GM18907 (cell line): Measurements from ENCODE around the gene ABLIM2.

Experiments
- ATAC-seq: cut with Tn5 transposase; IDR thresholded peaks from one replicate; pipeline ENCODE4 v1.9.1; 2021; ENCODE audit warnings: mild to moderate bottlenecking, moderate library complexity; ENCODE audit not compliant: unreplicated experiment

Gene ABLIM2

GRCh38 chr4:8051644-8052043, 107.0 kb downstream of the ABLIM2 start:
- no peak for ATAC-seq

- no peak for ATAC-seq
Observed at GRCh38 chr4:8050555-8051206, 107.9 kb downstream of the ABLIM2 start.

- ATAC-seq: no peak
Observed at GRCh38 chr4:8050180-8050554, 108.4 kb downstream of the ABLIM2 start.

- no peak for ATAC-seq
Observed at GRCh38 chr4:8048856-8049676, 109.5 kb downstream of the ABLIM2 start.

- no peak for ATAC-seq
Observed at GRCh38 chr4:8047837-8048678, 110.6 kb downstream of the ABLIM2 start.

- ATAC-seq: no peak
Observed at GRCh38 chr4:8046925-8047541, 111.6 kb downstream of the ABLIM2 start.

GRCh38 chr4:8045909-8046308, 112.7 kb downstream of the ABLIM2 start:
- ATAC-seq: no peak

GRCh38 chr4:8044699-8045098, 113.9 kb downstream of the ABLIM2 start:
- ATAC-seq: no peak

- no peak for ATAC-seq
Observed at GRCh38 chr4:8044244-8044643, 114.4 kb downstream of the ABLIM2 start.

- no peak for ATAC-seq
Observed at GRCh38 chr4:8043596-8043995, 115.0 kb downstream of the ABLIM2 start.

GRCh38 chr4:8041868-8042267, 116.7 kb downstream of the ABLIM2 start:
- ATAC-seq: no peak

GRCh38 chr4:8041172-8041571, 117.4 kb downstream of the ABLIM2 start:
- ATAC-seq: no peak

GRCh38 chr4:8040607-8041006, 118.0 kb downstream of the ABLIM2 start:
- ATAC-seq: no peak

- ATAC-seq: no peak
Observed at GRCh38 chr4:8039853-8040252, 118.8 kb downstream of the ABLIM2 start.

GRCh38 chr4:8039290-8039689, 119.3 kb downstream of the ABLIM2 start:
- no peak for ATAC-seq

- ATAC-seq: no peak
Observed at GRCh38 chr4:8038719-8039251, 119.8 kb downstream of the ABLIM2 start.

GRCh38 chr4:8038083-8038482, 120.5 kb downstream of the ABLIM2 start:
- ATAC-seq: no peak

- no peak for ATAC-seq
Observed at GRCh38 chr4:8037150-8037769, 121.4 kb downstream of the ABLIM2 start.

- no peak for ATAC-seq
Observed at GRCh38 chr4:8035371-8035780, 123.2 kb downstream of the ABLIM2 start.

- no peak for ATAC-seq
Observed at GRCh38 chr4:8033829-8034528, 124.6 kb downstream of the ABLIM2 start.
